HepG2 (cell line): ENCODE results near the gene SNX13. TPM values are rescaled to one million over a fixed set of nuclear protein-coding genes. Genes with fewer than 3 reads are reported as not detected.

Experiments used
- ARID3A ChIP-seq: IDR thresholded peaks from 2 replicates; pipeline ENCODE4 v1.6.1; 2012; ENCODE audit warnings: low read depth, low read length, improper control_type of control experiment
- ARNTL ChIP-seq: sonication (generic); formaldehyde crosslinking; IDR thresholded peaks from 2 replicates; pipeline ENCODE4 v1.4.0; 2020; ENCODE audit warnings: mild to moderate bottlenecking, missing genetic modification reagents
- ATAD3A ChIP-seq: sonication (generic); formaldehyde crosslinking; IDR thresholded peaks from 2 replicates; pipeline ENCODE4 v1.4.0; 2020; ENCODE audit warnings: missing genetic modification reagents
- CREM ChIP-seq, 2 experiments: sonication (generic) in 1 of 2; formaldehyde crosslinking in 1 of 2; IDR thresholded peaks; 2 replicates each; pipeline versions ENCODE4 v1.4.0 to v1.6.1; 2016 to 2020; ENCODE audit warnings: antibody characterized with exemption in 1 of 2, mild to moderate bottlenecking in 1 of 2, missing genetic modification reagents in 1 of 2
- ELF1 ChIP-seq: sonication (generic); formaldehyde crosslinking; IDR thresholded peaks from 2 replicates; pipeline ENCODE4 v1.4.0; 2020; ENCODE audit warnings: missing genetic modification reagents
- ELF3 ChIP-seq: IDR thresholded peaks from 2 replicates; pipeline ENCODE4 v1.6.1; 2016; ENCODE audit warnings: missing genetic modification reagents, missing compliant biosample characterization
- FOXM1 ChIP-seq: sonication (generic); formaldehyde crosslinking; IDR thresholded peaks from 2 replicates; pipeline ENCODE4 v1.5.0; 2020; ENCODE audit warnings: missing genetic modification reagents
- GPN1 ChIP-seq: sonication (generic); formaldehyde crosslinking; IDR thresholded peaks from 2 replicates; pipeline ENCODE4 v1.5.1; 2020; ENCODE audit warnings: missing genetic modification reagents, borderline replicate concordance
- GTF3A ChIP-seq: sonication (generic); formaldehyde crosslinking; conservative IDR thresholded peaks from 2 replicates; pipeline ENCODE4 v1.4.0; 2020; ENCODE audit warnings: mild to moderate bottlenecking, missing genetic modification reagents
- HOXA5 ChIP-seq: sonication (generic); formaldehyde crosslinking; IDR thresholded peaks from 2 replicates; pipeline ENCODE4 v1.4.0; 2020; ENCODE audit warnings: missing genetic modification reagents
- KAT7 ChIP-seq: IDR thresholded peaks from 2 replicates; pipeline ENCODE4 v1.6.1; 2018; ENCODE audit warnings: borderline replicate concordance, missing compliant biosample characterization
- KAT8 ChIP-seq: IDR thresholded peaks from 2 replicates; pipeline ENCODE4 v1.6.1; 2016; ENCODE audit warnings: missing genetic modification reagents, missing compliant biosample characterization
- RARA ChIP-seq: IDR thresholded peaks from 2 replicates; pipeline ENCODE4 v1.6.1; 2016; ENCODE audit warnings: missing genetic modification reagents, missing compliant biosample characterization
- SNRNP70 ChIP-seq: fragments of 200-400 bp; formaldehyde crosslinking; IDR thresholded peaks from 2 replicates; pipeline ENCODE4 v1.6.1; 2017; ENCODE audit warnings: mild to moderate bottlenecking, low read depth, low read length, moderate library complexity
- SRSF4 ChIP-seq: fragments of 200-400 bp; formaldehyde crosslinking; IDR thresholded peaks from one replicate; pipeline ENCODE4 v1.6.1; 2018; ENCODE audit warnings: mild to moderate bottlenecking, low read depth, low read length, moderate library complexity; ENCODE audit not compliant: poor library complexity, severe bottlenecking
- TSC22D2 ChIP-seq: sonication (generic); formaldehyde crosslinking; IDR thresholded peaks from 2 replicates; pipeline ENCODE4 v1.5.1; 2020; ENCODE audit warnings: missing genetic modification reagents, mild to moderate bottlenecking, borderline replicate concordance
- ZNF275 ChIP-seq: sonication (generic); formaldehyde crosslinking; IDR thresholded peaks from 2 replicates; pipeline ENCODE4 v1.8.0; 2022; ENCODE audit warnings: missing genetic modification reagents, mild to moderate bottlenecking, inconsistent platforms, borderline replicate concordance
- ZNF558 ChIP-seq: sonication (generic); formaldehyde crosslinking; IDR thresholded peaks from 2 replicates; pipeline ENCODE4 v1.9.0; 2022; ENCODE audit warnings: mild to moderate bottlenecking, missing genetic modification reagents, borderline replicate concordance
- ZNF564 ChIP-seq: sonication (generic); formaldehyde crosslinking; IDR thresholded peaks from 2 replicates; pipeline ENCODE4 v1.8.1; 2023; ENCODE audit warnings: mild to moderate bottlenecking, missing genetic modification reagents
- ZNF572 ChIP-seq: sonication (generic); formaldehyde crosslinking; IDR thresholded peaks from 2 replicates; pipeline ENCODE4 v1.5.1; 2020; ENCODE audit warnings: mild to moderate bottlenecking, missing genetic modification reagents
- ZNF83 ChIP-seq: sonication (generic); formaldehyde crosslinking; IDR thresholded peaks from 2 replicates; pipeline ENCODE4 v1.4.0; 2020; ENCODE audit warnings: missing genetic modification reagents, mild to moderate bottlenecking, borderline replicate concordance
- polyA plus RNA-seq, 8 experiments: library from polyadenylated mRNA; depleted of rRNA in 3 of 8; stranded (reverse) in 7 of 8; unstranded in 1 of 8; fragments of >200 nt; fragmentation: Illumina TruSeq in 4 of 8; extraction: Trizol in 4 of 8; gene quantifications; 2 replicates each; pipeline versions ENCODE4 v1.2.1 to v1.2.3, GENCODE V29; 2011 to 2016; ENCODE audit warnings: low read depth in 4 of 8, missing spikeins in 1 of 8, mixed read lengths in 1 of 8; ENCODE audit not compliant: insufficient read depth in 1 of 8
- total RNA-seq, 5 experiments: library from RNA; depleted of rRNA; stranded (reverse); fragments of >200 nt; fragmentation: Illumina TruSeq; extraction: Trizol; gene quantifications; 2 replicates each; pipeline ENCODE4 v1.2.3, GENCODE V29; 2016; ENCODE audit warnings: low read depth in 1 of 5
- TF ChIP-seq, protein P1 (sequence below): sonication (generic); formaldehyde crosslinking; IDR thresholded peaks from 2 replicates; pipeline ENCODE4 v1.4.0; 2020; ENCODE audit warnings: mild to moderate bottlenecking, missing genetic modification reagents
- TF ChIP-seq, protein P2 (sequence below): sonication (generic); formaldehyde crosslinking; IDR thresholded peaks from 2 replicates; pipeline ENCODE4 v1.5.1; 2020; ENCODE audit warnings: missing genetic modification reagents, mild to moderate bottlenecking, borderline replicate concordance

The SNX13 gene
- total and polyA plus RNA-seq, 2 of the 13 experiments (the other 11 are each of a cell fraction or from before 2014, with no cell fraction given), result 14.3 to 32.3 TPM

- TF ChIP-seq ZNF572, result no peak
- TF ChIP-seq GTF3A (CRISPR knock-in tag), result no peak
- no peak for TF ChIP-seq FOXM1 (CRISPR knock-in tag)
- TF ChIP-seq, protein P1, sequence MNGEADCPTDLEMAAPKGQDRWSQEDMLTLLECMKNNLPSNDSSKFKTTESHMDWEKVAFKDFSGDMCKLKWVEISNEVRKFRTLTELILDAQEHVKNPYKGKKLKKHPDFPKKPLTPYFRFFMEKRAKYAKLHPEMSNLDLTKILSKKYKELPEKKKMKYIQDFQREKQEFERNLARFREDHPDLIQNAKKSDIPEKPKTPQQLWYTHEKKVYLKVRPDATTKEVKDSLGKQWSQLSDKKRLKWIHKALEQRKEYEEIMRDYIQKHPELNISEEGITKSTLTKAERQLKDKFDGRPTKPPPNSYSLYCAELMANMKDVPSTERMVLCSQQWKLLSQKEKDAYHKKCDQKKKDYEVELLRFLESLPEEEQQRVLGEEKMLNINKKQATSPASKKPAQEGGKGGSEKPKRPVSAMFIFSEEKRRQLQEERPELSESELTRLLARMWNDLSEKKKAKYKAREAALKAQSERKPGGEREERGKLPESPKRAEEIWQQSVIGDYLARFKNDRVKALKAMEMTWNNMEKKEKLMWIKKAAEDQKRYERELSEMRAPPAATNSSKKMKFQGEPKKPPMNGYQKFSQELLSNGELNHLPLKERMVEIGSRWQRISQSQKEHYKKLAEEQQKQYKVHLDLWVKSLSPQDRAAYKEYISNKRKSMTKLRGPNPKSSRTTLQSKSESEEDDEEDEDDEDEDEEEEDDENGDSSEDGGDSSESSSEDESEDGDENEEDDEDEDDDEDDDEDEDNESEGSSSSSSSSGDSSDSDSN (CRISPR knock-in tag), result peak; percentile 99
- peak; percentile 53; the same call in 1 of the 2 replicates for TF ChIP-seq ZNF275 (CRISPR knock-in tag)
- no peak for TF ChIP-seq ZNF564
- TF ChIP-seq SNRNP70, result no peak
- TF ChIP-seq SRSF4, result no peak
- no peak for TF ChIP-seq ARID3A
- no peak for TF ChIP-seq KAT7 (CRISPR knock-in tag)
- peak; percentile 68; the same call in 1 of the 2 replicates for TF ChIP-seq HOXA5 (CRISPR knock-in tag)
- TF ChIP-seq ELF3 (CRISPR knock-in tag), result peak; percentile 72
- TF ChIP-seq KAT8, result peak; percentile 87
- TF ChIP-seq ARNTL (CRISPR knock-in tag), result no peak
- TF ChIP-seq RARA, result peak; percentile 29; the same call in 1 of the 2 replicates
- peak; percentile 79 for TF ChIP-seq ELF1 (CRISPR knock-in tag)
- TF ChIP-seq TSC22D2 (CRISPR knock-in tag), result peak; percentile 34; the same call in 1 of the 2 replicates
- no peak for TF ChIP-seq ATAD3A
- no peak; the same call in 1 of the 2 replicates for TF ChIP-seq GPN1
- TF ChIP-seq ZNF83 (CRISPR knock-in tag), result no peak
- TF ChIP-seq CREM (IDR thresholded peaks at IDR 0.05), result peak; percentile 24; the same call in 1 of the 2 replicates
- TF ChIP-seq CREM (CRISPR knock-in tag; IDR thresholded peaks at IDR 0.05), result no peak
- TF ChIP-seq ZNF558 (CRISPR knock-in tag), result peak; percentile 72; the same call in 1 of the 2 replicates
- TF ChIP-seq, protein P2, sequence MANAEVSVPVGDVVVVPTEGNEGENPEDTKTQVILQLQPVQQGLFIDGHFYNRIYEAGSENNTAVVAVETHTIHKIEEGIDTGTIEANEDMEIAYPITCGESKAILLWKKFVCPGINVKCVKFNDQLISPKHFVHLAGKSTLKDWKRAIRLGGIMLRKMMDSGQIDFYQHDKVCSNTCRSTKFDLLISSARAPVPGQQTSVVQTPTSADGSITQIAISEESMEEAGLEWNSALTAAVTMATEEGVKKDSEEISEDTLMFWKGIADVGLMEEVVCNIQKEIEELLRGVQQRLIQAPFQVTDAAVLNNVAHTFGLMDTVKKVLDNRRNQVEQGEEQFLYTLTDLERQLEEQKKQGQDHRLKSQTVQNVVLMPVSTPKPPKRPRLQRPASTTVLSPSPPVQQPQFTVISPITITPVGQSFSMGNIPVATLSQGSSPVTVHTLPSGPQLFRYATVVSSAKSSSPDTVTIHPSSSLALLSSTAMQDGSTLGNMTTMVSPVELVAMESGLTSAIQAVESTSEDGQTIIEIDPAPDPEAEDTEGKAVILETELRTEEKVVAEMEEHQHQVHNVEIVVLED, result peak; percentile 98
Measured at GRCh38 chr7:17940302-17940883, at the start of gene SNX13 (continued).
